HepG2 (cell line): ENCODE measurements around the gene FIS1. TPM values are rescaled to one million over a fixed set of nuclear protein-coding genes. Genes with fewer than 3 reads are reported as not detected.

Experiments
- ARNTL ChIP-seq: sonication (generic); formaldehyde crosslinking; IDR thresholded peaks from 2 replicates; pipeline ENCODE4 v1.4.0; 2020; ENCODE audit warnings: mild to moderate bottlenecking, missing genetic modification reagents
- CHD2 ChIP-seq: IDR thresholded peaks from 2 replicates; pipeline ENCODE4 v1.6.1; 2011; ENCODE audit warnings: low read depth, low read length, improper control_type of control experiment
- FOXJ3 ChIP-seq: sonication (generic); formaldehyde crosslinking; IDR thresholded peaks from 2 replicates; pipeline ENCODE4 v1.4.0; 2020; ENCODE audit warnings: missing genetic modification reagents, mild to moderate bottlenecking, borderline replicate concordance
- HDAC2 ChIP-seq: sonication (generic); formaldehyde crosslinking; IDR thresholded peaks from 2 replicates; pipeline ENCODE4 v1.4.0; 2020; ENCODE audit warnings: missing genetic modification reagents
- MAF1 ChIP-seq: sonication (generic); formaldehyde crosslinking; IDR thresholded peaks from 2 replicates; pipeline ENCODE4 v1.5.0; 2020; ENCODE audit warnings: missing genetic modification reagents, borderline replicate concordance
- MED1 ChIP-seq: sonication (generic); formaldehyde crosslinking; IDR thresholded peaks from 2 replicates; pipeline ENCODE4 v1.4.0; 2020; ENCODE audit warnings: missing genetic modification reagents
- MYC ChIP-seq: sonication (generic); formaldehyde crosslinking; IDR thresholded peaks from 2 replicates; pipeline ENCODE4 v1.9.0; 2021; ENCODE audit warnings: missing genetic modification reagents, borderline replicate concordance
- NR2C2 ChIP-seq: sonication (generic); formaldehyde crosslinking; IDR thresholded peaks from 2 replicates; pipeline ENCODE4 v1.4.0; 2020; ENCODE audit warnings: missing genetic modification reagents, mild to moderate bottlenecking, moderate library complexity, borderline replicate concordance
- NR2F2 ChIP-seq: IDR thresholded peaks from 2 replicates; pipeline ENCODE4 v1.6.1; 2012; ENCODE audit warnings: low read depth, inconsistent platforms, borderline replicate concordance
- PCBP1 ChIP-seq: fragments of 200-400 bp; formaldehyde crosslinking; IDR thresholded peaks from 2 replicates; pipeline ENCODE4 v1.6.1; 2017; ENCODE audit warnings: mild to moderate bottlenecking, low read depth, low read length, borderline replicate concordance
- PHF5A ChIP-seq: IDR thresholded peaks from one replicate; pipeline ENCODE4 v1.6.1; 2018; ENCODE audit warnings: low read depth, missing genetic modification reagents; ENCODE audit not compliant: unreplicated experiment
- SOX6 ChIP-seq, 2 experiments: fragments of 450-650 bp in 1 of 2; sonication (generic) in 1 of 2; formaldehyde crosslinking in 1 of 2; IDR thresholded peaks; 2 replicates each; pipeline versions ENCODE4 v1.4.0 to v1.6.1; 2017 to 2020; ENCODE audit warnings: antibody characterized with exemption in 1 of 2, mild to moderate bottlenecking in 1 of 2, missing genetic modification reagents in 1 of 2
- SUZ12 ChIP-seq: fragments of 150-350 bp; IDR thresholded peaks from 2 replicates; pipeline ENCODE4 v1.6.1; 2014; ENCODE audit warnings: low read depth, low read length
- TBP ChIP-seq: sonication (generic); formaldehyde crosslinking; IDR thresholded peaks from 2 replicates; pipeline ENCODE4 v1.5.0; 2020; ENCODE audit warnings: missing genetic modification reagents
- THAP9 ChIP-seq: sonication (generic); formaldehyde crosslinking; IDR thresholded peaks from 2 replicates; pipeline ENCODE4; 2020; ENCODE audit warnings: missing genetic modification reagents, mild to moderate bottlenecking, borderline replicate concordance
- YY1 ChIP-seq: IDR thresholded peaks from 2 replicates; pipeline ENCODE4 v1.6.1; 2011; ENCODE audit warnings: low read length, low read depth, moderate library complexity, mild to moderate bottlenecking; ENCODE audit not compliant: insufficient read depth, insufficient replicate concordance
- ZBTB14 ChIP-seq: sonication (generic); formaldehyde crosslinking; IDR thresholded peaks from 2 replicates; pipeline ENCODE4 v1.4.0; 2020; ENCODE audit warnings: missing genetic modification reagents
- ZFYVE20 ChIP-seq: sonication (generic); formaldehyde crosslinking; IDR thresholded peaks from 2 replicates; pipeline ENCODE4 v1.8.0; 2023; ENCODE audit warnings: low read depth, mild to moderate bottlenecking, moderate library complexity, missing genetic modification reagents, borderline replicate concordance
- ZNF343 ChIP-seq: sonication (generic); formaldehyde crosslinking; IDR thresholded peaks from 2 replicates; pipeline ENCODE4 v1.4.0; 2020; ENCODE audit warnings: mild to moderate bottlenecking, missing genetic modification reagents
- ZNF747 ChIP-seq: sonication (generic); formaldehyde crosslinking; IDR thresholded peaks from 2 replicates; pipeline ENCODE4 v1.8.1; 2023; ENCODE audit warnings: missing genetic modification reagents, mild to moderate bottlenecking, borderline replicate concordance
- polyA plus RNA-seq, 8 experiments: library from polyadenylated mRNA; depleted of rRNA in 3 of 8; stranded (reverse) in 7 of 8; unstranded in 1 of 8; fragments of >200 nt; fragmentation: Illumina TruSeq in 4 of 8; extraction: Trizol in 4 of 8; gene quantifications; 2 replicates each; pipeline versions ENCODE4 v1.2.1 to v1.2.3, GENCODE V29; 2011 to 2016; ENCODE audit warnings: low read depth in 4 of 8, missing spikeins in 1 of 8, mixed read lengths in 1 of 8; ENCODE audit not compliant: insufficient read depth in 1 of 8
- total RNA-seq, 5 experiments: library from RNA; depleted of rRNA; stranded (reverse); fragments of >200 nt; fragmentation: Illumina TruSeq; extraction: Trizol; gene quantifications; 2 replicates each; pipeline ENCODE4 v1.2.3, GENCODE V29; 2016; ENCODE audit warnings: low read depth in 1 of 5
- TF ChIP-seq, protein P1 (sequence below): sonication (generic); formaldehyde crosslinking; IDR thresholded peaks from 2 replicates; pipeline ENCODE4 v1.5.1; 2020; ENCODE audit warnings: missing genetic modification reagents, mild to moderate bottlenecking, borderline replicate concordance

The FIS1 gene
- total and polyA plus RNA-seq, 2 of the 13 experiments (the other 11 are each of a cell fraction or from before 2014, with no cell fraction given) = 97.5 to 101 TPM

GRCh38 chr7:101244375-101245146, at the start of gene FIS1 (continued):
- TF ChIP-seq FOXJ3 (CRISPR knock-in tag) (peak; percentile 70; the same call in 1 of the 2 replicates), MAF1 (CRISPR knock-in tag) (peak; percentile 61; the same call in 1 of the 2 replicates), CHD2 (no peak), THAP9 (peak; percentile 95), NR2C2 (CRISPR knock-in tag) (peak; percentile 94), MED1 (peak; percentile 44), HDAC2 (peak; percentile 53; the same call in 1 of the 2 replicates), SUZ12 (peak; percentile 96), ZNF343 (no peak; the same call in 1 of the 2 replicates), YY1 (peak; percentile 73), ZFYVE20 (CRISPR knock-in tag) (no peak), PHF5A (CRISPR knock-in tag) (no peak), NR2F2 (no peak), ARNTL (CRISPR knock-in tag) (no peak), TBP (no peak), ZBTB14 (CRISPR knock-in tag) (0 out of 2 replicates have a peak, but pooled peaks have one; percentile 26), SOX6 (IDR thresholded peaks at IDR 0.05) (no peak), SOX6 (CRISPR knock-in tag; IDR thresholded peaks at IDR 0.05) (peak; percentile 30; the same call in 1 of the 2 replicates), ZNF747 (CRISPR knock-in tag) (no peak; the same call in 1 of the 2 replicates), MYC (peak; percentile 80), PCBP1 (peak; percentile 84; the same call in 1 of the 2 replicates)
- TF ChIP-seq, protein P1, sequence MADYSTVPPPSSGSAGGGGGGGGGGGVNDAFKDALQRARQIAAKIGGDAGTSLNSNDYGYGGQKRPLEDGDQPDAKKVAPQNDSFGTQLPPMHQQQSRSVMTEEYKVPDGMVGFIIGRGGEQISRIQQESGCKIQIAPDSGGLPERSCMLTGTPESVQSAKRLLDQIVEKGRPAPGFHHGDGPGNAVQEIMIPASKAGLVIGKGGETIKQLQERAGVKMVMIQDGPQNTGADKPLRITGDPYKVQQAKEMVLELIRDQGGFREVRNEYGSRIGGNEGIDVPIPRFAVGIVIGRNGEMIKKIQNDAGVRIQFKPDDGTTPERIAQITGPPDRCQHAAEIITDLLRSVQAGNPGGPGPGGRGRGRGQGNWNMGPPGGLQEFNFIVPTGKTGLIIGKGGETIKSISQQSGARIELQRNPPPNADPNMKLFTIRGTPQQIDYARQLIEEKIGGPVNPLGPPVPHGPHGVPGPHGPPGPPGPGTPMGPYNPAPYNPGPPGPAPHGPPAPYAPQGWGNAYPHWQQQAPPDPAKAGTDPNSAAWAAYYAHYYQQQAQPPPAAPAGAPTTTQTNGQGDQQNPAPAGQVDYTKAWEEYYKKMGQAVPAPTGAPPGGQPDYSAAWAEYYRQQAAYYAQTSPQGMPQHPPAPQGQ = 0 out of 2 replicates have a peak, but pooled peaks have one; percentile 7
